GM12873 (cell line): ENCODE results near the gene PRKAR2A.

ENCODE experiments used
- CTCF ChIP-seq: IDR thresholded peaks from 2 replicates; pipeline ENCODE4 v1.5.1; 2012; ENCODE audit warnings: low read depth, mild to moderate bottlenecking, moderate library complexity, low read length, control low read depth; ENCODE audit not compliant: insufficient read depth; ENCODE audit errors: missing control alignments

The PRKAR2A gene

GRCh38 chr3:48855681-48856447, 8.2 kb upstream of the PRKAR2A start:
- TF ChIP-seq CTCF: no peak

- no peak for TF ChIP-seq CTCF
Measured at GRCh38 chr3:48852151-48852550, 4.5 kb upstream of the PRKAR2A start.

GRCh38 chr3:48851407-48851806, 3.7 kb upstream of the PRKAR2A start:
- no peak for TF ChIP-seq CTCF

GRCh38 chr3:48848816-48849515, 1.3 kb upstream of the PRKAR2A start:
- no peak for TF ChIP-seq CTCF

- no peak for TF ChIP-seq CTCF
Measured at GRCh38 chr3:48847053-48847503, 596 bp downstream of the PRKAR2A start.

- TF ChIP-seq CTCF: no peak
Measured at GRCh38 chr3:48845170-48845569, 2.5 kb downstream of the PRKAR2A start.

- TF ChIP-seq CTCF: no peak
Measured at GRCh38 chr3:48837163-48837562, 10.5 kb downstream of the PRKAR2A start.
